ENCODE measurements around the gene F2RL2.

Gene F2RL2

GRCh38 chr5:76586531-76586930 lies 36.7 kb downstream of the F2RL2 start:
- FAIRE-seq (no peak), DNase-seq (ENCODE audit: insufficient read length, low spot score) (no peak)
- TF ChIP-seq CTCF (IDR thresholded peaks at IDR 0.05; ENCODE audit: insufficient read depth, missing control alignments) = no peak

GRCh38 chr5:76585783-76586217 lies 37.4 kb downstream of the F2RL2 start:
- no peak for DNase-seq (ENCODE audit: insufficient read length, low spot score)
- TF ChIP-seq CTCF (IDR thresholded peaks at IDR 0.05; ENCODE audit: insufficient read depth, missing control alignments) = no peak
- no peak for FAIRE-seq

GRCh38 chr5:76583163-76584047 lies 39.8 kb downstream of the F2RL2 start:
- no peak for FAIRE-seq
- peak; percentile 54 for TF ChIP-seq CTCF (IDR thresholded peaks at IDR 0.05; ENCODE audit: insufficient read depth, missing control alignments)
- DNase-seq (ENCODE audit: insufficient read length, low spot score) = no peak

GRCh38 chr5:76582230-76583162 lies 40.7 kb downstream of the F2RL2 start:
- no peak for TF ChIP-seq CTCF (IDR thresholded peaks at IDR 0.05; ENCODE audit: insufficient read depth, missing control alignments)
- no peak for DNase-seq (ENCODE audit: insufficient read length, low spot score)
- FAIRE-seq = no peak

GRCh38 chr5:76580981-76581380 lies 42.2 kb downstream of the F2RL2 start:
- TF ChIP-seq CTCF (IDR thresholded peaks at IDR 0.05; ENCODE audit: insufficient read depth, missing control alignments) = no peak
- FAIRE-seq (no peak), DNase-seq (ENCODE audit: insufficient read length, low spot score) (no peak)

- DNase-seq (ENCODE audit: insufficient read length, low spot score) (no peak), FAIRE-seq (peak; percentile 53)
- TF ChIP-seq CTCF (IDR thresholded peaks at IDR 0.05; ENCODE audit: insufficient read depth, missing control alignments) = no peak
These were observed 43.9 kb downstream of the F2RL2 start for GRCh38 chr5:76579166-76579937.

Data from D721Med (cell line).